ENCODE measurements around the gene AGBL5. TPM values are rescaled to one million over a fixed set of nuclear protein-coding genes. Genes with fewer than 3 reads are reported as not detected.
A peak's percentile ranks its signal among the peaks of the same experiment; 100 is the strongest.

AGBL5 gene
- total and polyA plus RNA-seq, 8 donors = 12.0 to 54.5 (median 50.2) TPM

- peaks cover 3 to 25% of the 10 kb centered on the region in 2 donors for H3K4me1 ChIP-seq
- H3K27me3 ChIP-seq = no peaks in the 10 kb centered on the region
These were observed 37.9 kb downstream of the AGBL5 start for GRCh38 chr2:27089111-27089954.

GRCh38 chr2:27091746-27092695, 40.6 kb downstream of the AGBL5 start:
- ATAC-seq (no peak), DNase-seq (peak in 1 of 4 donors; percentile 23)
- Histone ChIP-seq H3K36me3 (no peaks in the 10 kb centered on the region), H3K9me3 (no peaks in the 10 kb centered on the region), H3K4me1 (peaks cover 6 to 24% of the 10 kb centered on the region in 2 donors), H3K27ac (no peak overlapping the region), H3K27me3 (no peaks in the 10 kb centered on the region), H3K4me3 (no peak overlapping the region)
- TF ChIP-seq CTCF (IDR thresholded peaks at IDR 0.05) = no peak
- intact Hi-C loops (cut with DNase I) = loop anchor here in 1 of 2 donors (10.0 kb wide), 2 partner anchors 113 to 193 kb away; partner anchors contain the start of gene TRIM54

More at GRCh38 chr2:27089111-27089954, 37.9 kb downstream of the AGBL5 start:
- Histone ChIP-seq H3K36me3 (no peaks in the 10 kb centered on the region), H3K27ac (no peak overlapping the region), H3K4me3 (no peak overlapping the region), H3K9me3 (no peaks in the 10 kb centered on the region)
- DNase-seq (no peak), ATAC-seq (no peak)
- intact Hi-C loops (cut with DNase I) = loop anchor here in 1 of 2 donors (10.0 kb wide), 2 partner anchors 55 to 125 kb away; partner anchors contain the start of gene TMEM214
- no peak for TF ChIP-seq CTCF (IDR thresholded peaks at IDR 0.05)

- Histone ChIP-seq H3K4me1 (peaks cover 6 to 17% of the 10 kb centered on the region in 2 donors), H3K36me3 (no peaks in the 10 kb centered on the region), H3K9me3 (no peaks in the 10 kb centered on the region), H3K4me3 (no peak overlapping the region), H3K27ac (no peak overlapping the region), H3K27me3 (no peaks in the 10 kb centered on the region)
- no peak for ATAC-seq
- DNase-seq = no peak
- intact Hi-C loops (cut with DNase I) = loop anchor here in 1 of 2 donors (10.0 kb wide), 2 partner anchors 112 to 192 kb away; partner anchors contain the start of gene TRIM54
- no peak for TF ChIP-seq CTCF (IDR thresholded peaks at IDR 0.05)
These were observed 41.4 kb downstream of the AGBL5 start for GRCh38 chr2:27092696-27093429.

GRCh38 chr2:27093430-27094352, 42.2 kb downstream of the AGBL5 start:
- H3K9me3 ChIP-seq = no peaks in the 10 kb centered on the region
- H3K4me3 ChIP-seq = no peak overlapping the region
- intact Hi-C loops (cut with DNase I) = loop anchor here in 1 of 2 donors (10.0 kb wide), 2 partner anchors 111 to 191 kb away; partner anchors contain the start of gene TRIM54
- ATAC-seq (no peak), DNase-seq (no peak)
- H3K27ac ChIP-seq = no peak overlapping the region
- H3K4me1 ChIP-seq = peaks cover 6 to 17% of the 10 kb centered on the region in 2 donors
- no peak for TF ChIP-seq CTCF (IDR thresholded peaks at IDR 0.05)
- no peaks in the 10 kb centered on the region for H3K36me3 ChIP-seq
- no peaks in the 10 kb centered on the region for H3K27me3 ChIP-seq
